HepG2 (cell line): ENCODE data around the gene DOCK3. TPM values are rescaled to one million over a fixed set of nuclear protein-coding genes. Genes with fewer than 3 reads are reported as not detected.

Experiments
- ATAC-seq: fragments of 200-7000 bp; cut with Tn5 transposase; 3 replicates; pipeline ENCODE4 v1.9.1; 2020; ENCODE audit warnings: mild to moderate bottlenecking, moderate library complexity
- BruUV-seq: library from RNA; stranded (reverse); fragments of 400-500 nt; replicated peaks from 2 replicates; lab custom pipeline; 2021; lab: Mats Ljungman, UMichigan
- CTCF ChIA-PET: fragments of 300-600 bp; formaldehyde crosslinking; extraction: SDS; loops from one replicate; lab custom pipeline; 2021; ENCODE audit warnings: low total read pairs, inconsistent platforms, low intra/inter-chr PET ratio; lab: Yijun Ruan, JAX
- POLR2A ChIA-PET: fragments of 350-600 bp; sonication (Branson Sonifier 250); formaldehyde crosslinking; loops from one replicate; lab custom pipeline; 2020; ENCODE audit warnings: antibody characterized with exemption, inconsistent platforms; lab: Yijun Ruan, JAX
- DNase-seq: peaks from one replicate; pipeline ENCODE4 v3.0.0-alpha.2; 2015; ENCODE audit warnings: low spot score
- FAIRE-seq: peaks from 3 replicates; lab custom pipeline; 2011; peaks lifted over from hg19 to GRCh38; lab: Jason Lieb, UNC
- H2AFZ ChIP-seq: one replicate; pipeline ENCODE4 v1.6.1; 2011; ENCODE audit warnings: low read length, inconsistent platforms
- H3K27ac ChIP-seq: fragments of 300-600 bp; 3 replicates; pipeline ENCODE4 v1.8.0; 2011; ENCODE audit warnings: mixed run types, mild to moderate bottlenecking, mixed read lengths, low read length, inconsistent platforms; ENCODE audit not compliant: insufficient read depth; ENCODE audit errors: extremely low read length
- H3K27me3 ChIP-seq, 2 experiments: fragments of 200-600 bp in 1 of 2; 2 replicates in 1 of 2; 3 replicates in 1 of 2; pipeline versions ENCODE4 v1.6.0 to v1.8.0; 2011; ENCODE audit warnings: low read length in 2 of 2, mild to moderate bottlenecking in 2 of 2, moderate library complexity in 2 of 2, inconsistent platforms in 1 of 2; ENCODE audit not compliant: insufficient read depth in 2 of 2, control insufficient read depth in 1 of 2
- H3K36me3 ChIP-seq, 2 experiments: fragments of 200-600 bp in 1 of 2; replicated peaks in 1 of 2; 2 replicates in 1 of 2; 3 replicates in 1 of 2; pipeline versions ENCODE4 v1.5.1 to v1.8.0; 2011; ENCODE audit warnings: low read length in 2 of 2, inconsistent platforms in 1 of 2; ENCODE audit not compliant: insufficient read depth in 2 of 2, control insufficient read depth in 1 of 2
- H3K4me1 ChIP-seq: 2 replicates; pipeline ENCODE4 v1.5.1; 2012; ENCODE audit warnings: low read length, inconsistent platforms; ENCODE audit not compliant: insufficient read depth
- H3K4me2 ChIP-seq: 2 replicates; pipeline ENCODE4 v1.6.0; 2011; ENCODE audit warnings: low read depth, low read length, inconsistent platforms
- H3K4me3 ChIP-seq, 3 experiments: fragments of 200-600 bp in 1 of 3; sonication (generic), shearing (Covaris generic) in 1 of 3; replicated peaks in 1 of 3; 2 replicates each; pipeline ENCODE4 v1.5.1; 2011 to 2016; ENCODE audit warnings: low read length in 3 of 3, inconsistent platforms in 2 of 3, low read depth in 2 of 3, mild to moderate bottlenecking in 2 of 3, control low read depth in 1 of 3, mixed read lengths in 1 of 3; ENCODE audit not compliant: insufficient read depth in 1 of 3
- H3K79me2 ChIP-seq: one replicate; pipeline ENCODE4 v1.6.1; 2011; ENCODE audit warnings: low read length, inconsistent platforms; ENCODE audit not compliant: insufficient read depth
- H3K9ac ChIP-seq: 2 replicates; pipeline ENCODE4 v1.6.0; 2011; ENCODE audit warnings: mild to moderate bottlenecking, low read depth, low read length, inconsistent platforms; ENCODE audit not compliant: insufficient read depth
- H3K9me3 ChIP-seq: 2 replicates; pipeline ENCODE4 v1.5.1; 2012; ENCODE audit warnings: mild to moderate bottlenecking, low read length
- H4K20me1 ChIP-seq: 2 replicates; pipeline ENCODE4 v1.6.0; 2011; ENCODE audit warnings: inconsistent platforms, mild to moderate bottlenecking, low read length, moderate library complexity; ENCODE audit not compliant: insufficient read depth
- ATM ChIP-seq: fragments of 450-650 bp; IDR thresholded peaks from 2 replicates; pipeline ENCODE4 v1.7.1; 2017; ENCODE audit warnings: mild to moderate bottlenecking, borderline replicate concordance
- E2F1 ChIP-seq: sonication (generic); formaldehyde crosslinking; IDR thresholded peaks from 2 replicates; pipeline ENCODE4 v1.5.0; 2020; ENCODE audit warnings: missing genetic modification reagents
- NBN ChIP-seq: fragments of 450-650 bp; conservative IDR thresholded peaks from 2 replicates; pipeline ENCODE4 v1.6.1; 2017
- PATZ1 ChIP-seq: sonication (generic); formaldehyde crosslinking; IDR thresholded peaks from 2 replicates; pipeline ENCODE4 v1.4.0; 2020; ENCODE audit warnings: missing genetic modification reagents
- PHF21A ChIP-seq: sonication (generic); formaldehyde crosslinking; IDR thresholded peaks from 2 replicates; pipeline ENCODE4 v1.5.0; 2020; ENCODE audit warnings: mild to moderate bottlenecking, missing genetic modification reagents
- ZBED4 ChIP-seq: sonication (generic); formaldehyde crosslinking; IDR thresholded peaks from 2 replicates; pipeline ENCODE4 v1.4.0; 2020; ENCODE audit warnings: missing genetic modification reagents, borderline replicate concordance
- ZNF253 ChIP-seq: sonication (generic); formaldehyde crosslinking; IDR thresholded peaks from 2 replicates; pipeline ENCODE4 v1.8.0; 2022; ENCODE audit warnings: mild to moderate bottlenecking, missing genetic modification reagents, borderline replicate concordance
- WGBS: methylation state at CpG from one replicate; pipeline ENCODE4 v1.1.6; 2017; ENCODE audit warnings: low lambda C conversion rate; 5-methylcytosine and 5-hydroxymethylcytosine counted together
- in situ Hi-C: cut with HindIII; loops from 2 replicates; pipeline ENCODE4 v1.10.0; 2017; ENCODE audit warnings: low pct_unique_long_range_greater_than_20kb; ENCODE audit not compliant: extremely low pct_ligation_motif_present
- intact Hi-C: fragments of 100-400 bp; cut with micrococcal nuclease; formaldehyde crosslinking; loops from one replicate; pipeline ENCODE4 v1.10.0; 2022; ENCODE audit not compliant: unreplicated experiment
- polyA plus RNA-seq, 8 experiments: library from polyadenylated mRNA; depleted of rRNA in 3 of 8; stranded (reverse) in 7 of 8; unstranded in 1 of 8; fragments of >200 nt; fragmentation: Illumina TruSeq in 4 of 8; extraction: Trizol in 4 of 8; gene quantifications; 2 replicates each; pipeline versions ENCODE4 v1.2.1 to v1.2.3, GENCODE V29; 2011 to 2016; ENCODE audit warnings: low read depth in 4 of 8, missing spikeins in 1 of 8, mixed read lengths in 1 of 8; ENCODE audit not compliant: insufficient read depth in 1 of 8
- total RNA-seq, 5 experiments: library from RNA; depleted of rRNA; stranded (reverse); fragments of >200 nt; fragmentation: Illumina TruSeq; extraction: Trizol; gene quantifications; 2 replicates each; pipeline ENCODE4 v1.2.3, GENCODE V29; 2016; ENCODE audit warnings: low read depth in 1 of 5

The DOCK3 gene
- total and polyA plus RNA-seq, 2 of the 13 experiments (the other 11 are each of a cell fraction or from before 2014, with no cell fraction given), result not detected

- no peak for TF ChIP-seq PATZ1 (CRISPR knock-in tag)
- no peak for TF ChIP-seq NBN
- TF ChIP-seq ATM, result no peak
- no peak for TF ChIP-seq ZNF253
- no peak for TF ChIP-seq E2F1
- no peaks in the 10 kb centered on the region for H3K9me3 ChIP-seq
- 28% methylated on average over 5 of the region's 5 CpGs for WGBS
- H3K4me3 ChIP-seq, result no peak overlapping the region
- no peak overlapping the region for H2AFZ ChIP-seq
- no peaks in the 10 kb centered on the region for H3K4me1 ChIP-seq
- ChIA-PET CTCF (no interaction called here), POLR2A (no interaction called here)
- H4K20me1 ChIP-seq, result no peaks in the 10 kb centered on the region
- DNase-seq, result no peak
- peaks cover 0 to 3% of the 10 kb centered on the region in 2 experiments; a peak in 3 of 5 replicates for H3K27me3 ChIP-seq
- in situ Hi-C loops, result no loop called here
- no peaks in the 10 kb centered on the region for H3K79me2 ChIP-seq
- no TSS peak for BruUV-seq
- intact Hi-C loops, result no loop called here
- no peaks in the 10 kb centered on the region for H3K36me3 ChIP-seq
- no peak overlapping the region for H3K27ac ChIP-seq
- no peak for ATAC-seq
- no peak overlapping the region for H3K4me2 ChIP-seq
- FAIRE-seq, result no peak
- H3K9ac ChIP-seq, result no peak overlapping the region
Observed at GRCh38 chr3:50983887-50984286, 309.2 kb downstream of the DOCK3 start.

- no TSS peak for BruUV-seq
- ATAC-seq (no peak), FAIRE-seq (no peak), DNase-seq (no peak)
- Histone ChIP-seq H2AFZ (no peak overlapping the region), H3K36me3 (no peaks in the 10 kb centered on the region), H3K4me3 (no peak overlapping the region), H4K20me1 (no peaks in the 10 kb centered on the region), H3K9ac (no peak overlapping the region), H3K27me3 (peaks cover 0 to 3% of the 10 kb centered on the region in 2 experiments; a peak in 3 of 5 replicates), H3K79me2 (no peaks in the 10 kb centered on the region), H3K4me2 (no peak overlapping the region), H3K27ac (no peak overlapping the region), H3K9me3 (peaks cover 2% of the 10 kb centered on the region; the same call in 1 of the 2 replicates), H3K4me1 (no peaks in the 10 kb centered on the region)
- TF ChIP-seq ZBED4 (no peak), PHF21A (CRISPR knock-in tag) (no peak)
- WGBS, result 2% methylated on average over 1 of the region's 1 CpG
- intact Hi-C loops, result no loop called here
- in situ Hi-C loops, result no loop called here
- ChIA-PET CTCF (no interaction called here), POLR2A (no interaction called here)
Observed at GRCh38 chr3:50985893-50986292, 311.2 kb downstream of the DOCK3 start.
